Measurements from ENCODE around the gene LRP1. TPM values are rescaled to one million over a fixed set of nuclear protein-coding genes. Genes with fewer than 3 reads are reported as not detected.

Gene LRP1
- total RNA-seq, 1 experiment from 2014 or later, result 14.7 TPM

GRCh38 chr12:57205186-57205585 is 76.9 kb downstream of the LRP1 start:
- no TSS peak for BruUV-seq (replicated peaks)
- no peaks in the 10 kb centered on the region for H3K4me1 ChIP-seq (ENCODE audit: insufficient read depth, low read length)
- no peaks in the 10 kb centered on the region for H3K79me2 ChIP-seq (ENCODE audit: low read length)
- no peak for ATAC-seq
- no peaks in the 10 kb centered on the region for H3K27me3 ChIP-seq (ENCODE audit: low read length)
- no peak for DNase-seq
- ChIA-PET CTCF (no interaction called here), POLR2A (ENCODE audit: unreplicated experiment) (no interaction called here)
- H3F3A ChIP-seq (ENCODE audit: low read length, unreplicated experiment), result no peaks in the 10 kb centered on the region
- no peaks in the 10 kb centered on the region for H3K36me3 ChIP-seq (ENCODE audit: low read depth, low read length)
- H3K9ac ChIP-seq (ENCODE audit: low read length), result no peak overlapping the region
- H3K9me2 ChIP-seq (replicated peaks; ENCODE audit: low read length), result no peaks in the 10 kb centered on the region
- no peak overlapping the region for H3K27ac ChIP-seq (ENCODE audit: low read length)
- no peaks in the 10 kb centered on the region for H4K20me1 ChIP-seq (ENCODE audit: low read length)
- intact Hi-C loops (cut with micrococcal nuclease), result no loop called here
- H3K4me3 ChIP-seq (ENCODE audit: low read length), result no peak overlapping the region
- TF ChIP-seq EZH2phosphoT487 (IDR thresholded peaks at IDR 0.05; ENCODE audit: borderline replicate concordance, low read length) (no peak), CTCF (conservative IDR thresholded peaks at IDR 0.05; ENCODE audit: low read depth, low read length) (no peak), EZH2 (IDR thresholded peaks at IDR 0.05; ENCODE audit: low read length, unreplicated experiment) (no peak)
- H2AFZ ChIP-seq (ENCODE audit: low read length), result no peak overlapping the region
- H3K9me3 ChIP-seq (ENCODE audit: low read length), result no peaks in the 10 kb centered on the region
- H3K4me2 ChIP-seq (ENCODE audit: low read length), result no peak overlapping the region

- Histone ChIP-seq H2AFZ (ENCODE audit: low read length) (no peak overlapping the region), H3K9me3 (ENCODE audit: low read length) (no peaks in the 10 kb centered on the region), H3F3A (ENCODE audit: low read length, unreplicated experiment) (no peaks in the 10 kb centered on the region), H3K4me1 (ENCODE audit: insufficient read depth, low read length) (no peaks in the 10 kb centered on the region), H3K9ac (ENCODE audit: low read length) (no peak overlapping the region), H3K27ac (ENCODE audit: low read length) (no peak overlapping the region), H3K4me2 (ENCODE audit: low read length) (no peak overlapping the region), H4K20me1 (ENCODE audit: low read length) (no peaks in the 10 kb centered on the region), H3K79me2 (ENCODE audit: low read length) (no peaks in the 10 kb centered on the region), H3K4me3 (ENCODE audit: low read length) (no peak overlapping the region), H3K27me3 (ENCODE audit: low read length) (no peaks in the 10 kb centered on the region), H3K36me3 (ENCODE audit: low read depth, low read length) (no peaks in the 10 kb centered on the region), H3K9me2 (replicated peaks; ENCODE audit: low read length) (no peaks in the 10 kb centered on the region)
- ChIA-PET POLR2A (ENCODE audit: unreplicated experiment) (no interaction called here), CTCF (no interaction called here)
- intact Hi-C loops (cut with micrococcal nuclease), result no loop called here
- DNase-seq (no peak), ATAC-seq (no peak)
- TF ChIP-seq EZH2phosphoT487 (IDR thresholded peaks at IDR 0.05; ENCODE audit: borderline replicate concordance, low read length), result no peak
- no peak for TF ChIP-seq CTCF (conservative IDR thresholded peaks at IDR 0.05; ENCODE audit: low read depth, low read length)
- no peak for TF ChIP-seq EZH2 (IDR thresholded peaks at IDR 0.05; ENCODE audit: low read length, unreplicated experiment)
- no TSS peak for BruUV-seq (replicated peaks)
These were observed 77.6 kb downstream of the LRP1 start for GRCh38 chr12:57205931-57206330.

GRCh38 chr12:57207731-57208630 is 79.7 kb downstream of the LRP1 start:
- H3K9me2 ChIP-seq (replicated peaks; ENCODE audit: low read length), result no peaks in the 10 kb centered on the region
- no peak overlapping the region for H3K27ac ChIP-seq (ENCODE audit: low read length)
- CTCF ChIA-PET, result no interaction called here
- H3K27me3 ChIP-seq (ENCODE audit: low read length), result no peaks in the 10 kb centered on the region
- no peaks in the 10 kb centered on the region for H4K20me1 ChIP-seq (ENCODE audit: low read length)
- H3F3A ChIP-seq (ENCODE audit: low read length, unreplicated experiment), result no peaks in the 10 kb centered on the region
- no peak for TF ChIP-seq EZH2phosphoT487 (IDR thresholded peaks at IDR 0.05; ENCODE audit: borderline replicate concordance, low read length)
- TF ChIP-seq CTCF (conservative IDR thresholded peaks at IDR 0.05; ENCODE audit: low read depth, low read length), result no peak
- no peak for TF ChIP-seq EZH2 (IDR thresholded peaks at IDR 0.05; ENCODE audit: low read length, unreplicated experiment)
- ATAC-seq, result no peak
- H2AFZ ChIP-seq (ENCODE audit: low read length), result no peak overlapping the region
- no peak overlapping the region for H3K4me3 ChIP-seq (ENCODE audit: low read length)
- no peaks in the 10 kb centered on the region for H3K36me3 ChIP-seq (ENCODE audit: low read depth, low read length)
- intact Hi-C loops (cut with micrococcal nuclease), result no loop called here
- H3K4me2 ChIP-seq (ENCODE audit: low read length), result no peak overlapping the region
- no TSS peak for BruUV-seq (replicated peaks)
- H3K4me1 ChIP-seq (ENCODE audit: insufficient read depth, low read length), result no peaks in the 10 kb centered on the region
- DNase-seq, result no peak
- POLR2A ChIA-PET (ENCODE audit: unreplicated experiment), result no interaction called here
- no peaks in the 10 kb centered on the region for H3K9me3 ChIP-seq (ENCODE audit: low read length)
- H3K79me2 ChIP-seq (ENCODE audit: low read length), result no peaks in the 10 kb centered on the region
- H3K9ac ChIP-seq (ENCODE audit: low read length), result no peak overlapping the region
